Activated CD4-positive, alpha-beta T cell treated with anti-CD3 and anti-CD28 coated beads, Interleukin-2, amount 50 U/mL, for 48 hours (primary cell): ENCODE measurements around the gene PTPN23.

ENCODE experiments used
- DNase-seq, 2 experiments: peaks; one replicate each; pipeline ENCODE4 v3.0.0-alpha.2; 2020

PTPN23 gene

DNA sequence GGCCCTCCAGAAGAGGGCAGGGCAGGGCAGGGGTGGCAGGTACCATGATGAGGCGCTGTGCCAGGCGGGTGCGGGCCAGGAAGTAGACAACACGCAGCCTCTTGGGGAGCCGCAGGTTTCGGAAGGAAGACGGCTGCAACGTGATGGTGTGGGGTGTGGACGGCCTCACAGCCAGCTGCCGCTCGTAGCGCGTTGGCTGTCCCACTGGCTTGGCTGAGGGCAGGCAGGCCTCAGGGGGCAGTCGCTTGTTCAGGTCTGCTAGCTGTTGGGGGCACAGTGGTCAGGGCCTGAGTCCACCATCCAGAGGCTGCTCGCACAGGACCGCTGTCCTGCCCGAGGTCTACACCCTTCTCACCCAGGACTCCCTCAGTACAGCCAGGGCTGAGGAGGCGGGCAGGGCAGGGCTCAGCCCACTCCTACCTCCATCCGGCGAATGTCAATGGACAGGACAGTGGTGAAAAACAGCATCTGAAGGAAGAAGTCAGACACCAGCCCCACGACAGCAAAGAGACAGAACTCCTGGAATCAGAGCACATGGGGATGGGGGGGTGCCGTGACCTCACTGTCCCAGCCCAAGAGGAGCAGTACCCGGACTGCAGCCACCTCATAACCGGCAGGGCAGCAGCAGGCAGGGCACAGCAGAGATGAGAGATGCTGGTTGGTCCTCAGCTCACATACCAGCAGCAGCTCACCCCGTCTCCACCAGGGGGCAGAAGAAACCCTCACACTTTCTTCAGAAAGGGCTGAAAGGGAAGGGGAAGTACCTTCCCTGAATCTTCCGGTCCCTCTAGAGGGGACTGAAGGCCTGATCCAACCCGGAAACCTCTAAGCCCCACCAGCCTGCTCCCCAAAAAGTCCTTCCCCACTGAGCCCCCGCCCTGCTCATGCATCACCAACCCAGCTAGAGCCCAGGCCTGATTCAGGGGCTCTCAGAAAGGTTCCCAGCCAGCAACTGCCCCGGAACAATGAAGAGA is 40.0 kb downstream of the PTPN23 start:
- peak; percentile 95 to 96 for DNase-seq

DNA sequence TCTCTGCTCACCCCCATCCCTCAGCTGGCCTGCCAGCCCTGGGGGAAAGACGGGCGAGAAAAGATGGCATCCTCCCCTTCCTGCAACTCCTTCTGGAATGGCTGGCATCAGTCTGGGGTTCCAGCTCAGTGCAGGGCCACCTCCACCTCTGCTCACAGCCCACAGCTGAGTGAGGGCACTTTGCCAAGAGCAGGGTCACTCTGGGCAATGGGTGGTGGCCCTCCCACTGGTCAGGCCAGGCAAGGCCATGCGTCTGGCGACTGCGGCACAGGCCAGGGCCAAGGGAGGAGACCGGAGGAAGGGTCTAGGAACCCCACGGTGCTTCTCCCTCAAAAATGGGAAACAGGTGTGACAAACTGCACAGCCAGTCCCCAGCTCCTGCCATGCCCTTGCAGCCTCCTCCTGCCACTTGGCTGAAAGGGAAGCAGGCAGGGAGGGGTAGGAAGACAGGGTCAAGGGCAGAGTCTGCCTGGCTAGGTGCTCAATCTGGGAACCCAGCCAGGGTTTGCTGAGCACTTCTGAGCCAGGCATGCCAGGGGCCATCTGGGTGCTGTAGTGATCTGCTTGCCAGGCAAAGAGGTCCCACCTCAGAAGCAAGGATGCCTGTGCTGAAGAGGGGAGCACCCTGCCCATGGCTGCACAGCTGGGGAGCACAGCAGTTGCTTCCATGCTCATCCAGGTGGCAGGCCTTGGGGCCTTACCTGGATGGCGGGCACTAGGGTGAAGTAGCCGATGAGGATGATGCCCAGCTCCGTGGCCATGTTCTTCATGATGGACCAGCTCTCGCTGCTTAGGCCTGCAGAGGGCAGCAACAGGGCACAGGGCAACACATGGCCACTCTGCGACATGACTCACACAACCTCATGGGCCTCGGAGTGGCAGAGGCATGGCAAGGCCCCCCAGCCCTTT is 41.2 kb downstream of the PTPN23 start:
- peak in 1 of 2 experiments; percentile 34 for DNase-seq

DNA sequence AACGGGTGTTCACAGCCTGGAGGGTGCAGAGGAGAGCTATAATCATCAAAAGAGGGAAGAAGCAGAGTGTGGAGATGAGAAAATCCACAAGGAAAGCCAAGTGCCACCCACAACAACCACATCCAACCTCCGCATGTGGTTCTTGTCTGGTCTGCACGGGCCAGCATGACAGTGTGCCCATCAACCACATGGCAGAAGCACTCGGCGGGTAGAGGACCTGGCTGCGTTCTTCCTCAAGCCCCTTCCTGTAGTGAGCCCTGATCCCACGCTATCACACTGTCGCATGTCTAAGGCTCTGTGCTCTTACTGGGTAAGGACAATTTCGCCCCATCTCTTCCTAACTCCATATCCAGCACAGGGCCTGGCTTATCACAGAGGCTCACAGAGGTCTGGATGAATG is 41.9 kb downstream of the PTPN23 start:
- DNase-seq: no peak

DNA sequence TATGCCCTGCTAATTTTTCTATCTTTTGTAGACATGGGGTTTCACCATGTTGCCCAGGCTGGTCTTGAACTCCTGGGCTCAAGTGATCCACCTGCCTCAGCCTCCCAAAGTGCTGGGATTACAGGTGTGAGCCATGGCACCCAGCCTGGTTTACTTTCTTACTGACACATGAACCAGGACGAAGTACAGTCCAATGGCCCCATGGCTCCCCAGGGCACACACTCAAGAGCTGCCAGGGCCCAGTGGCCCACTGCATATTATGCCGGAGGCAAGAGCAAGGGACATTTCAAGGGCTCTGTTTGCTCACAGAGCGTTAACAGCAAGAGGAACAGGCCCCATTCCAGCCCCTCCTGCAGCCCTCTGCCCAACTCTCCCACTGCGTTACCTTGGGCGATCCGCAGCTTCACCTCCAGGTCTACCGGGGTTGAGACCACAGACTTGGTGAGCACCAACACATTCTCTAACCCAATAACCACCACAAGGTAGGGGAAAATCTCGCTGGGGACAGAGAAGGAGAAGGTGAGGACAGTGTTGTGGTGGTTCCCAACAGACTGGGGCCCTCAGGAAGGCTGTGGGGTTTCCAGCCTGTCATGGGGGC is 42.8 kb downstream of the PTPN23 start:
- DNase-seq: no peak

DNA sequence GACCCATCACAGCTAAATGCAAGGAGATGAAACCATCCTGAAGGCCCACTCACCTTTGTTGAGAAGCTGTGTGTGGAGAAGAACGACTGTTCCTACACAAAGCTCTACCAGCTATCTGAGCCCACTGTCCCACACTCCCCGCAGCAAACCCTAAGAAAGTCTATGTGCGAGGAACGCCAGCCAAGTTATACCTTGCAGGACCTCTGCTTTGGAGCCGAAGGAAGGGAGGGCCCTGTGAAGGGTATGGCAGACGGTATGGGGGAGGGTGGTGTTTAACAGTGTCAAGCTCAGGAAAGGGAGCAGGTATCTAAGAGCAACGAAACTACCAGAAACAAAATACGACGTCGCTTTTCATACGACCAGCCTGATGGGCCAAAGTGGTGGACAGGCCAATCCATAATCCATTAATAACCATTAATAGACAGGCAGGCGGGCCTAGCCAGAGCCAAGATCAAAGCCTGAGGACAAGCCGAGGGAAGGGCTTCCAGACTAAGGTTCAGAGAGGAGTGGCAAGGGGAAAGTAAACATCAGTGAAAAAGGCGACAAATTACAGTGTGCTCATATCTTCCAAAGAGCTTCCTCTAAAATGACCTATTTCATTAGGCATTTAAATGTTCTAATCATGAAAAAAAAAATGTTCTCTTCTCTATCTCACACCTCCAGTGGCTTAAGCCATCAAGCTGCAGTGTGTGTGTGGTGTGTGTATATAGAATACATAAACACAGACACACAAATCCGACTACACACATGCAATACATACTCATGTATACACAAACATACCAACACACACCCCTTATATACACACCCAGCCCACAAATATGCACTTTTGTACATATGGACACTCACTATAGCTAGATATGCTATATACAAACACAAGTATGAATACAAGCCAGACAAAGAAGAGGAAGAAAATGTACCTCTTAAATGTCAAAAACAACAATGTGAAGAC is 43.9 kb downstream of the PTPN23 start:
- DNase-seq: no peak

DNA sequence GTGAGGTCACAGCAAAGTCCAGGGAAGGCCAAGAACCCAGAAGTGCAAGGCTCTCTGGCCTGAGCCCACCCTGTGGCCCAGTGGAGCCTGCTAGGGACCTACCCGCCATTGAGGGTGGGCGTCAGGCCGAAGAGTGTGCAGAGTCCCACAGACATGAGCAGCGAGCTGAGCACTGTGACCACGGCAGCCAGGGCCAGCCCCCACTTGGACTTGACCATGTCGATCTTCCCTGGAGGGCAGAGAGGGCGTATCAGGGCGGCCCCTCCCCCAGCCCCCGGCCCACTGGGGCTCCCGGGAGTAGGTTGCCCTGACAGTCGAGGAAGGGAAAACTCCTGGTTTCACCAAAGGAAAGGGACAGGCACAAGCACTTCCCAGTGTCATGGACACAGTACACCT is 44.6 kb downstream of the PTPN23 start:
- DNase-seq: no peak

DNA sequence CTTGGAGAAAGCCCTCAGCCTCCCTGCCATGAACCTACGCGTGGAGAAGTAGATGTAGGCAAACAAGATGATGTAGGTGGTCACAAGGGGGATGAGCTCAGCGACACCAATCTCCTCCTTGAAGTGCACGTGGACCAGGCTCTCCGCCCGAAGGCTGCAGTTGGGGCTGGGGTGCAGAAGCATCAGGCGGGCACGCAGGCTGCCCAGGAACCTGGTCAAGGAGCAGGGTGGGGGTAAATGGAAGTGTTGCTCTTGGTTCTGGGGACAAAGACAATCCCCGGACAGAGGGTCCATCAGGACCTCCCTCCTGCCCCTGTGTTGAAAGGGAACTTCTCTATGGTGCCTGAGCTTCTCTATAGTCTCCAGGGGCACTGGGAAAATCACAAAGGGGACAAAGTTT is 45.1 kb downstream of the PTPN23 start:
- no peak for DNase-seq

DNA sequence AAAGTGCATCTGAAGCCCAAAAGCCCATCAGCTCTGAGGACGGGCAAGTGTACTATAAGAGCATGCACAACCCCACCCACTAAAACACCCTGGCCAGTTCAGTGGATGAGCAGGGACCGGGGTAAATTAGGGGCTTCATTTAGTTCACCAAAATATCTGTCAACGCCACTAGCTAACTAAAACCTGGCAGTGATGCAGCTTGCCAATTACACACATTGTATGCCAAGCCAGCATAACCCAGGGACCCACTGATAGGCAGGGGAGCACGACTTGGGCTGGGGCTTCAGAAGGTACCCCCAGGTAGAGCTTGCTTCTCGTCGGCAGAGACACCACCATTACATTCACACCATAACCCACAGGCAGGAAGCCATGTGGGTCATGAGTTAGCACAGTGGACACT is 47.0 kb downstream of the PTPN23 start:
- no peak for DNase-seq

DNA sequence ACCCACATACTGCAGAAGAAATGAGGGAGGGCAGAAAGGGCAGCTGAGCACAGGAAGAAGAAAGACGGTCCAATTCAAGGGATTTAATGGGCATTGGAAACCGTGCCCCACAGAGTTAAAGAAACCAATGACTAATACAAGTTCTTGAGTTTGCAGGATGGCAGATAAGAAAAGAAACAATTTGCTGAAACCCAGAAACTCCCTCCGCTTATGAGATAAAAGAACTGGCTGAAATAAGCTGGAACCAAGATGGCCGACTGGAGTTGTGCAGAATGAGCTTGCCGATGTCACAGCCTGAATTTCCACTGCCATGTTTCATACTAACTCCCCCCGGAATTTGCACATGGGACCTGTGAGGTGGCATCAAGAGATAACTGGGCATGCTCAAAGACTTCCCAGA is 47.8 kb downstream of the PTPN23 start:
- no peak for DNase-seq

DNA sequence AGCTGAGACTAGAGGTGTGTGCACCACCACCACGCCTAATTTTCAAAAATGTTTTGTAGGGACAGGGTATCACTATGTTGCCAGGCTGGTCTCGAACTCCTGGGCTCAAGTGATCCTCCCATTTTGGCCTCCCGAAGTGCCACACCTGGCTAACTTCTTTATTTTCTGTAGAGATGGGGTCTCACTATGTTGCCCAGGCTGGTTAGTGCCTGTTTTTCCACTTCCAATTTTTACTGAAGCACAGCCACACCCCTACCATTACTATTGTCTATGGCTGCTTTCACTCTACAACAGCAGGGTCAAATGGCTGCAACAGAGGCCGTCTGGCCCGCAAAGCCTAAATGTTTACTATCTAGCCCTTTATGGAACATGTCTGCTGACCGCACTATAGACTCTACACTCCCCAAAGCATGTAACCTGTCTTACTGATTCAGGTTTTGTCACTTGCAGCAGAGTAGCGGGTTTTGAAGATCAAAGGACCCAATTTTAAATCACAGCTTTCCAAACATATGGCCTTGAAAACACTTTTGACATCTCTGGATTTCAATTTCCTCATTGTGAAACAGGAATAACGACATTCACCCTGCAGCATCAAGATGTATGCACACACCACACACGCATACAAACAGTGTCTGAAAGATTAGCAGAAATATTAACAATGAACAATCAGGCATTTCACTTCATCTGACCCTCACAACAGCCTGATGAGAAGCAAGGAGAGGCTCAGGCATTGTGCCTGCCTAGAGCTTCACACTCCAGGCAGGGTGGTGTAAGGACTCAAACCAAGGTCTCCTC is 48.9 kb downstream of the PTPN23 start:
- DNase-seq: no peak

DNA sequence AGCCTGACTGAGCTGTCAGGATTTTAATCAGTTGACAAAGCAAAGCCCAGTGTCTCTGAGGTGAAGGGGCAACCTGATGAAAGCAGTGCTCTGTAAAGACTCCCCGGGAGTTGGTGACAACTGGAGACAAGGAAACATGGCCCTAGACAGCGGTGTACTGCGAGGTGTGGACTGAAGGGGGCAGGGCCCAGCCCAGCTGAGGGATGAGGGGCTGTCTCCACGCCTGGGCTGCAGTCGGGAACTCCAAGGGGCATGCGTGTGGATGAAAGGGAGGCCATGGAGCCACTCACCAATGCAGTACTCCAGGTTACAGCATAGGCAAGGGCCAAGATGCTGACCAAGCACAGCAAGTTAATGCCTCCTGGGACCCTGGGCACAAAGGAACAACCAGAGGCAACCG is 49.8 kb downstream of the PTPN23 start:
- no peak for DNase-seq

DNA sequence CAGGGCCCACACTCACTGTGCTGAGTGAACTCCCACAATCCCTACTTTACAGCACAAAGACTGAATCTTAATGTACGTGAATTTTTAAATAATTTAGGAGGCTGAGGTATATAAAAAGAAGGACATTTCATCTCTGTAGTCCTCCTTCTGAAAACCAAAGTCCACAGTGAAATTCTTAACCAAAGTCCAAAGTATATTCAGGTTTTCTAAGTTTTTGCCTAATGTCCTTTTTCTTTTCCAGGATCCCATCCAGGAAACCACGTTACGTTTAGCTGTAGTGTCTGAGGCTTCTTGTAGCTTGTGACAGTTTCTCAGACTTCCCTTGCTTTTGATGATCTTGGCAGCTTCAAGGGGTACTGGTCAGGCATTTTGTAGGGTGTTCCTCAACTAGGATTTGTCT is 50.4 kb downstream of the PTPN23 start:
- no peak for DNase-seq

DNA sequence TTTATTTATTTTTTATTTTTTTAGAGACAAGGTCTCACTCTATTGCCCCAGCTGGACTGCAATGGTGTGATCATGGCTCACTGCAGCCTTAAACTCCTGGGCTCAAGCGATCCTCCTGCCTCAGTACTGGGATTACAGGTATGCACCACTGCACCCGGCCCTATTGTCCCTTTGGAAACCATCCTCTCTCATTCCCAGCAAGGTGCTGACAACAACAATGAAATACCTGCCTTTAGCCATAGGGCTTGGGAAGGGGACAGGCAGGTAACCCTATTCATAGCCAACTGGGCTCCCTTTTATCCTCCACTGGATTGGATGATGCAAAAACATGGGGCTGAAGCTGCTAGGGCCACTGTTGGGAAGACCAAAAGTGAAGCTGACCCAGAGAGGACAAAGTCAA is 51.9 kb downstream of the PTPN23 start:
- DNase-seq: no peak

DNA sequence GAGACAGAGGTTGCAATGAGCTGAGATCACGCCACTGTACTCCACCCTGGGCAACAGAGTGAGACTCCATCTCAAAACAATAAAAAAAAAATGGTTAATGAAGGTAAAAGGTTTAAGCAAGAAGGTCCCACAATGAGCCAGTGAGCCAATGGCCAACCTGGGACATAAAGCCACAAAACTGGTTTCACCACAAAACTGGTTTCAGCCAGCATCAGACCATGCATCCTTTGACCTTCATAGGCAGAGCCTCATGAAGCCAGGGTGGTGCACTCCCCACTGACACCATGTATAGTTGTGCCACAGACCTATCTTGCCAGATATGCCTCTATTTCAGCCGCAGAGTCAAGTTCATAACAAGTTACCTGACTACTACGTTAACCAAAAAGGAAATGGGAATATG is 53.0 kb downstream of the PTPN23 start:
- no peak for DNase-seq

DNA sequence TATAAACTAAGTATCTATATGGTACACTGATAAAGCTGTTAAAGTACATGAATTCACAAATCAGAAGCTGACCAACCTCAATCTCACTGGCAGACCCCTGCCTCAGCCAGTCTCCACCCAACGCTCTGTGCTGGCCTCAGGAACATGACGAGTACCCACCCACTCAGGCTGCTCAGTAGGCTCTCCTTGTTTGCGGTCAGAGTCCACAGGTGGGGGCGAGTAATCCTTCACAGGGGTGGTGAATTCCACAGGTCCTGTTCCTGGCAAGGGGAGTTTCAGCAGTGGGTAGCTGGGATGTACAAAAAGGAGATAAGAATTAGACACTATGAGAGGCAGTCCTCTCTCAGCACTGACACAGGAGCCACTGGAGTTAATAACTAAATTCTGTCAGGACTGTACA is 54.0 kb downstream of the PTPN23 start:
- no peak for DNase-seq

DNA sequence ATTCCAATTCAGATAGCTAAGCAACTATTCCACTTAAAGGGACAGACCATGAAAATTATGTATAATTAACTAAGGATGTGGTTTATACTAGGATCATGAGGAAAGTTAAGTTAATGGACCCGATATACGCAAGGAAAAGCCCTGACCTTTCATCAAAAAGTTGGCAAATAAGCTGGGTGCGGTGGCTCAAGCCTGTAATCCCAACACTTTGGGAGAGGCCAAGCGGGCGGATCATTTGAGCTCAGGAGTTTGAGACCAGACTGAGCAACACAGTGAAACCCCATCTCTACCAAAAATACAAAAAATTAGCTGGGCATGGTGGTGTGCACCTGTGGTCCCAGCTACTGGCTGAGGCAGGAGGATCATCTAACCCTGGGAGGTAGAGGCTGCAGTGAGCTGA is 55.4 kb downstream of the PTPN23 start:
- DNase-seq: no peak

DNA sequence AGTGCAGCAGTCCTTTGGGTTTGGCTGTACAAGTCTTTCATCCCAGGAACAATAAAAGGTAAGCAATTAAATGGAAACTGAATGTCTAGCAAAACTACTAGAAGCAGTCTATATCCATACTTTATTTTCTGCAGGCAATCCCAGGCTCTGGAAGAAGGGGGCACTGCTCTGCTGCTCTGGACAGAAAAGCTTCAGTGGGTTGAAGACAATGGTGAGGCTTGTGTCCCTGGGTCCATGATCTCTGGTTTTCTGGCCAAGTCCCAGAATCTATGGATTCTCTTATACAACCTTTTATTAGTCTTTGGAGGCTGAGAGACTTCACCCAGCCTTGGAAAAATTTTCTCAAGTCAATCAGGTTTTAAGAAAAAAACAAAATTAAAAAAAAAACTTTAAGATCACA is 59.3 kb downstream of the PTPN23 start:
- DNase-seq: no peak

DNA sequence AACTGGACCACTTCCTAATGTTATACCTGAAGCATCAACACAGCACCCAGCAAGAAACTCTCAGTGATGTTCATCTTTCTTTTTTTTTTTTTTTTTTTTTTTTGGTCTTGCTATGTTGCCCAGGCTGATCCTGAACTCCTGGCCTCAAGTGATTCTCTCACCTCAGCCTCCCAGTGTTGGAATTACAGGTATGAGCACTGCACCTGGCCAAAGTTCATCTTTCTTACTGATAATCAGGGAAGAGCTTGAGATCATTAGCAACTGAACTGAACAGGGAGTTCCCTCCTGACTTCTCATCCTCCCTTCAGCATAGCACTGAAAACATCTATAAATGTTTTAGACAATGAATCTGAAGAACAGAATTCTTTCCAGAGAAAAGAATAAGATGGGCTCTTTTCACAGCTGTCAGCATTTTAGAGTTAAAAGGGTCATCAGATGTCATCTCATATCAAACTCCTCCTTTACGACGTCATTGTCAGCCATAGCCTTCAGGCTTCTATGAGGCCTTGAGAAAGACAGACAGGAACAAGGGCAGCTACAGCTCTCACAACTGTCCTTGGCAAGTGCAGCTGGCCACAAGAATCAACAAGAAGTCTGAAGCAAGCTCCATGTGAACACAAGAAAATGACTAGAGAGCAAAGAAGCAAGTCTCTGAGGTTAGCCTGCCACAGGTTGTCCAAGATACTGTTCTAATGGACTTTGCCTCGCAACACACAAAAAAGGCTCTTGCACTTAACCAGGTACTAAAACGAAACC is 61.2 kb downstream of the PTPN23 start:
- DNase-seq: no peak

DNA sequence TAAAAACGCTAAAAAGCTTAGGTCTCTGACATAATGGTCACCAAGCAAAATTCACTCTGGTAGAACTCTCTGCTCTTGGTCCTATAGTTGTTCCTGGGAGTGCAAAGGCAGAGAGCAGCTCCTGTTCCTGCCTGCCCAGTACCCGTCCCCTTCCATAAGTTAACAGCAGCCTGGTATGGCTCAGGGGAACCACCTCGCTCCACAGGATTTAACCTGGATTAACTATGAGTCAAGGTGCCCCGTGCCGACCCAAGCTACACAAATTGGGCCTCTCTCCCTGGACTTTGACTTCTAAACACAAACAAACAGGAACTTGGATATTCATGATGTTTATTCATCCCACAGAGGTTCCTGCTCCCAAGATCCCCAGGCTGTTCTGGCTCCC is 62.8 kb downstream of the PTPN23 start:
- DNase-seq: no peak

DNA sequence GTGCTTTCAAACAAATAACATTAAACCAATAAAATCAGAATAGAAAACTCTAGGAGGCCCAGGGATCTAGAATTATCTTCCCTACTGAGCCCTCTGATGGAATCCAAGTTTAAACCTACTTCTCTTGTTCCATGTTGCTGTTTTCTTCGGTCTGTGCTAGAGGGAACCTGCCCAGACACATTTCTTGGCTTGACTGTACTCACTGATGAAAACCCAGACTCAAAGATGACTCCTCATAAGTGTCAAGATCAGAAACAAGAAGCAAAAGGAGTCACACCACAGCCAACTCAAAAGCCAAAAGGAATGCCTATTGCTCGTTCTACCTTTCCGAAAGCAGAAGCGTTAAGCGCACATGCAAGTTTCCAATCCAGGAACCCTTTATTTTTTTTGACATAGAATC is 63.3 kb downstream of the PTPN23 start:
- no peak for DNase-seq
